ENCODE data around the gene LCT. TPM values are rescaled to one million over a fixed set of nuclear protein-coding genes. Genes with fewer than 3 reads are reported as not detected.
A peak's percentile ranks its signal among the peaks of the same experiment; 100 is the strongest.

LCT gene
- total RNA-seq, 1 donor from 2014 or later, result not detected

GRCh38 chr2:135850892-135851668 is 14.1 kb upstream of the LCT start:
- H3K4me3 ChIP-seq (ENCODE audit: low read depth, low read length), result no peak overlapping the region
- no peaks in the 10 kb centered on the region for H3K27me3 ChIP-seq (ENCODE audit: control insufficient read depth, insufficient read depth, low read length)
- DNase-seq (ENCODE audit: low read depth), result no peak
- TF ChIP-seq, protein P1, sequence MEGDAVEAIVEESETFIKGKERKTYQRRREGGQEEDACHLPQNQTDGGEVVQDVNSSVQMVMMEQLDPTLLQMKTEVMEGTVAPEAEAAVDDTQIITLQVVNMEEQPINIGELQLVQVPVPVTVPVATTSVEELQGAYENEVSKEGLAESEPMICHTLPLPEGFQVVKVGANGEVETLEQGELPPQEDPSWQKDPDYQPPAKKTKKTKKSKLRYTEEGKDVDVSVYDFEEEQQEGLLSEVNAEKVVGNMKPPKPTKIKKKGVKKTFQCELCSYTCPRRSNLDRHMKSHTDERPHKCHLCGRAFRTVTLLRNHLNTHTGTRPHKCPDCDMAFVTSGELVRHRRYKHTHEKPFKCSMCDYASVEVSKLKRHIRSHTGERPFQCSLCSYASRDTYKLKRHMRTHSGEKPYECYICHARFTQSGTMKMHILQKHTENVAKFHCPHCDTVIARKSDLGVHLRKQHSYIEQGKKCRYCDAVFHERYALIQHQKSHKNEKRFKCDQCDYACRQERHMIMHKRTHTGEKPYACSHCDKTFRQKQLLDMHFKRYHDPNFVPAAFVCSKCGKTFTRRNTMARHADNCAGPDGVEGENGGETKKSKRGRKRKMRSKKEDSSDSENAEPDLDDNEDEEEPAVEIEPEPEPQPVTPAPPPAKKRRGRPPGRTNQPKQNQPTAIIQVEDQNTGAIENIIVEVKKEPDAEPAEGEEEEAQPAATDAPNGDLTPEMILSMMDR (IDR thresholded peaks at IDR 0.05; ENCODE audit: insufficient read depth, low read length, poor library complexity, severe bottlenecking), result no peak
- no peaks in the 10 kb centered on the region for H3K36me3 ChIP-seq (ENCODE audit: control insufficient read depth, insufficient read depth, low read length)

- no peaks in the 10 kb centered on the region for H3K27me3 ChIP-seq (ENCODE audit: control insufficient read depth, insufficient read depth, low read length)
- no peak overlapping the region for H3K4me3 ChIP-seq (ENCODE audit: low read depth, low read length)
- no peaks in the 10 kb centered on the region for H3K36me3 ChIP-seq (ENCODE audit: control insufficient read depth, insufficient read depth, low read length)
Measured at GRCh38 chr2:135849087-135849486, 12.1 kb upstream of the LCT start.

DNA sequence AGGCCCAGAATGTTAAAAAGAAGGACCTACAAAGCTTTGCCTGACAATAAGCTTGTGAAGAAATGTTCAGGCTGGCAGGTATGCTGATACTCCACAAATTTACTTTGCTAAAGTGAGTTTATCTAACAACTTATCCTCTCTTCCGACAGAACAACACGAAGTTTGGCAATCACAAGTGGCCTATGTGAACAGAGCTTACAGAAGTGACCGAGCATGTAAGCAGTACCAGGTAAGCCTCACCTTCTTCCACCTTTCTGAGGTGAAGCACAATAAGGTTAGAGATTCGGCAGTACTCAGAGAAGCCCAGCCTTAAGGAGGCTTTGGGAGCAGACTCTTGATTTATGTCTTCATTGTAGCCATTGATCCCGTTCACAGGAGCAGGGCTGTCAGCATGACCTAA is 9.0 kb upstream of the LCT start:
- Histone ChIP-seq H3K4me3 (ENCODE audit: low read depth, low read length) (no peak overlapping the region), H3K27me3 (ENCODE audit: control insufficient read depth, insufficient read depth, low read length) (no peaks in the 10 kb centered on the region), H3K36me3 (ENCODE audit: control insufficient read depth, insufficient read depth, low read length) (no peaks in the 10 kb centered on the region)
- TF ChIP-seq, protein P1 (IDR thresholded peaks at IDR 0.05; ENCODE audit: insufficient read depth, low read length, poor library complexity, severe bottlenecking), result no peak
- DNase-seq (ENCODE audit: low read depth), result no peak

More at GRCh38 chr2:135849087-135849486, 12.1 kb upstream of the LCT start:
- no peak for DNase-seq (ENCODE audit: low read depth)
- TF ChIP-seq, protein P1 (IDR thresholded peaks at IDR 0.05; ENCODE audit: insufficient read depth, low read length, poor library complexity, severe bottlenecking), result no peak

DNA sequence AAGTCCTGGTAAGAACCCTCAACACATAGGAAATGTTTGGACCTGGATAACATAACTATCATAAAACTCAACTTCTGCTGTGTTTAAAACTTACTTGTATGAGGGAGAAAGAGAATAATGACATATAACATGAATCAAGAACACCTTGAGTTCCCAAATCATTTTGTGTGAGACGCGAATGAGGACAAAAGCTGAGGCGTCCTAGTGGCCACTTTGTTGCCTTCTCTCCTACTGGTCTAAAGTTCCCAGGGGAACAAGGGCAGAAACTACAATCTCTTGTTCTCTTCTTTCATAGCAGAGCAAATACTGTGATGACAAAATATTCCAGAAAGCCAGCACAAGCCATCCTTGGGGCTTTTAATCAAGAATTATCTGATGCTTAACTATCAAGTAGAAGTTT is 8.3 kb upstream of the LCT start:
- Histone ChIP-seq H3K4me3 (ENCODE audit: low read depth, low read length) (no peak overlapping the region), H3K27me3 (ENCODE audit: control insufficient read depth, insufficient read depth, low read length) (no peaks in the 10 kb centered on the region), H3K36me3 (ENCODE audit: control insufficient read depth, insufficient read depth, low read length) (no peaks in the 10 kb centered on the region)
- TF ChIP-seq, protein P1 (IDR thresholded peaks at IDR 0.05; ENCODE audit: insufficient read depth, low read length, poor library complexity, severe bottlenecking), result peak; percentile 5
- no peak for DNase-seq (ENCODE audit: low read depth)

DNA sequence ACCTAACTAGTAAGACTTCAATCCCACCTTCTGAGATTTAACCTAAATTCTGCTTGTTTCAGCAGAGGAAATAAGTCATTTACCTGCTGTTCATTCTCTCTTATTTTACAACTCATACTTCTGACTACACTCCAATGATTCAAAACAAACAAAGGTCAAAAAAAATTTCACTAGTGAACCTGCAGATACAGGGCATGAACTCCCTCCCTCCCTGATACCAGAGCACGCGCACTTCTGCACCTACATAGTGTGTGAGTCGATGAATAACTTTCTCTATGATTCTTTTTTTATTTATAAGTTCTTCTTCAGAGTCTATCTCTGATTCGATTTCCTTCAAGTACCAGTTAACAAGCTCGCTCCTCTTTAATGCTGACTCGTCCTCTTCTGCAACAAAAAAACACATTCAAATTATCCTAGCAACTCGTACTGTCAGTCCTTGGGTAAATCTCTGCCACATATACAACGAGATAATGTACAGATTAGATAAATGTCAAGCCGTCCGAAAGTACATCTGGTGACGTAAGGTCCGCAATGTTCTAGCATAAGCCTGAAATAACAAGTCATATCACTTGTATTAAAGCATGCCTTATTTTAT is 7.4 kb upstream of the LCT start:
- no peak for DNase-seq (ENCODE audit: low read depth)

More for the DNA sequence above, 7.4 kb upstream of the LCT start:
- TF ChIP-seq, protein P1 (IDR thresholded peaks at IDR 0.05; ENCODE audit: insufficient read depth, low read length, poor library complexity, severe bottlenecking), result no peak
- Histone ChIP-seq H3K36me3 (ENCODE audit: control insufficient read depth, insufficient read depth, low read length) (no peaks in the 10 kb centered on the region), H3K4me3 (ENCODE audit: low read depth, low read length) (no peak overlapping the region), H3K27me3 (ENCODE audit: control insufficient read depth, insufficient read depth, low read length) (no peaks in the 10 kb centered on the region)
